HFFc6 (cell line): Measurements from ENCODE around the gene KCNK7. TPM values are rescaled to one million over a fixed set of nuclear protein-coding genes. Genes with fewer than 3 reads are reported as not detected.

Experiments
- DNase-seq: peaks from one replicate; pipeline ENCODE4 v3.0.0-alpha.2; 2018
- H3K27ac Mint-ChIP-seq: 2 replicates; pipeline ENCODE4 v1.8.0; 2020; ENCODE audit warnings: mild to moderate bottlenecking, mixed read lengths
- H3K27me3 Mint-ChIP-seq: 2 replicates; pipeline ENCODE4 v1.8.0; 2021; ENCODE audit warnings: mild to moderate bottlenecking, moderate library complexity, mixed read lengths; ENCODE audit not compliant: insufficient read depth
- H3K36me3 Mint-ChIP-seq: 2 replicates; pipeline ENCODE4 v1.8.0; 2021; ENCODE audit warnings: low read depth, mixed read lengths
- H3K4me1 Mint-ChIP-seq: 2 replicates; pipeline ENCODE4 v1.8.0; 2020; ENCODE audit warnings: low read depth, mixed read lengths
- H3K4me3 Mint-ChIP-seq: 2 replicates; pipeline ENCODE4 v1.8.0; 2020; ENCODE audit warnings: mild to moderate bottlenecking, moderate library complexity, mixed read lengths
- H3K9me3 Mint-ChIP-seq: 2 replicates; pipeline ENCODE4 v1.8.0; 2020; ENCODE audit warnings: mild to moderate bottlenecking, mixed read lengths
- CTCF ChIP-seq: fragments of 200-600 bp; sonication (generic); IDR thresholded peaks from 2 replicates; pipeline ENCODE4 v1.5.0; 2021; ENCODE audit warnings: antibody characterized with exemption, mild to moderate bottlenecking
- total RNA-seq, 6 experiments: library from RNA; stranded (reverse); fragmentation: NEBNext Ultra II Directional; extraction: Animal tissue kit (Norgen Biotek cat#: 25700); gene quantifications; 2 replicates in 1 of 6; 3 replicates in 5 of 6; pipeline ENCODE4 v1.2.3, GENCODE V29; 2021

KCNK7 gene
- total RNA-seq, 6 experiments from 2014 or later = 0.16 to 0.31 (median 0.30) TPM; not detected in 3

GRCh38 chr11:65575568-65576231 lies 19.9 kb downstream of the KCNK7 start, which contains the start of gene EHBP1L1:
TSS of gene EHBP1L1 (plus strand) at chr11:65576053. CDS start at chr11:65576303, 250 bp downstream.
- TF ChIP-seq CTCF = no peak
- H3K27ac Mint-ChIP-seq = peak within 1 kb of the TSS; percentile 81
- peaks cover 13% of the 10 kb centered on the region for H3K27me3 Mint-ChIP-seq
- peak within 1 kb of the TSS; percentile 89 for H3K4me3 Mint-ChIP-seq
- no peak for DNase-seq
- H3K4me1 Mint-ChIP-seq = peaks cover 65% of the 10 kb centered on the region
- H3K36me3 Mint-ChIP-seq = peaks cover 10% of the 10 kb centered on the region
- H3K9me3 Mint-ChIP-seq = no peaks in the 10 kb centered on the region

- peaks cover 17% of the 10 kb centered on the region for H3K27me3 Mint-ChIP-seq
- no peaks in the 10 kb centered on the region for H3K9me3 Mint-ChIP-seq
- peak overlapping the region; percentile 82 for H3K4me3 Mint-ChIP-seq
- DNase-seq = no peak
- peak overlapping the region; percentile 74 for H3K27ac Mint-ChIP-seq
- TF ChIP-seq CTCF = no peak
- H3K4me1 Mint-ChIP-seq = peaks cover 65% of the 10 kb centered on the region
- peaks cover 12% of the 10 kb centered on the region for H3K36me3 Mint-ChIP-seq
Measured at GRCh38 chr11:65574811-65575567, 20.6 kb downstream of the KCNK7 start.

- H3K4me1 Mint-ChIP-seq = peaks cover 68% of the 10 kb centered on the region
- peaks cover 9% of the 10 kb centered on the region; the same call in 1 of the 2 replicates for H3K36me3 Mint-ChIP-seq
- TF ChIP-seq CTCF = peak; percentile 100
- peak overlapping the region; percentile 78 for H3K27ac Mint-ChIP-seq
- DNase-seq = peak; percentile 95
- peaks cover 17% of the 10 kb centered on the region for H3K27me3 Mint-ChIP-seq
- peak overlapping the region; percentile 86 for H3K4me3 Mint-ChIP-seq
- H3K9me3 Mint-ChIP-seq = no peaks in the 10 kb centered on the region
Measured at GRCh38 chr11:65574109-65574810, 21.3 kb downstream of the KCNK7 start.

GRCh38 chr11:65573391-65574079 lies 22.1 kb downstream of the KCNK7 start:
- H3K27ac Mint-ChIP-seq = peak overlapping the region; percentile 78
- H3K4me1 Mint-ChIP-seq = peaks cover 72% of the 10 kb centered on the region
- peak overlapping the region; percentile 86 for H3K4me3 Mint-ChIP-seq
- H3K36me3 Mint-ChIP-seq = peaks cover 14% of the 10 kb centered on the region
- H3K9me3 Mint-ChIP-seq = no peaks in the 10 kb centered on the region
- no peak for DNase-seq
- H3K27me3 Mint-ChIP-seq = peaks cover 17% of the 10 kb centered on the region
- TF ChIP-seq CTCF = 0 out of 2 replicates have a peak, but pooled peaks have one; percentile 26
